Mesothelial cell of epicardium (in vitro differentiated cells): Measurements from ENCODE around the gene FBXL5. TPM values are rescaled to one million over a fixed set of nuclear protein-coding genes. Genes with fewer than 3 reads are reported as not detected.

Experiments used
- DNase-seq, 2 experiments: peaks; one replicate each; pipeline ENCODE4 v3.0.0; 2021; ENCODE audit warnings: low spot score in 2 of 2; ENCODE audit not compliant: unreplicated experiment in 2 of 2
- H3K27ac Mint-ChIP-seq: 2 replicates; pipeline ENCODE4 v1.8.0; 2021; ENCODE audit warnings: mixed read lengths
- H3K27me3 Mint-ChIP-seq: 2 replicates; pipeline ENCODE4 v1.8.0; 2021; ENCODE audit warnings: low read depth, mixed read lengths
- H3K36me3 Mint-ChIP-seq: 2 replicates; pipeline ENCODE4 v1.8.0; 2021; ENCODE audit warnings: mixed read lengths
- H3K4me1 Mint-ChIP-seq: 2 replicates; pipeline ENCODE4 v1.8.0; 2021; ENCODE audit warnings: mixed read lengths
- H3K4me3 Mint-ChIP-seq: 2 replicates; pipeline ENCODE4 v1.8.0; 2021; ENCODE audit warnings: mild to moderate bottlenecking, moderate library complexity, mixed read lengths
- H3K9me3 Mint-ChIP-seq: 2 replicates; pipeline ENCODE4 v1.8.0; 2021; ENCODE audit warnings: mixed read lengths
- CTCF ChIP-seq: fragments of 200-600 bp; sonication (generic); IDR thresholded peaks from one replicate; pipeline ENCODE4 v1.5.0; 2021; ENCODE audit warnings: antibody characterized with exemption; ENCODE audit not compliant: unreplicated experiment
- total RNA-seq: library from RNA; stranded (reverse); gene quantifications from 3 replicates; pipeline ENCODE4 v1.2.1, GENCODE V29; 2021

The FBXL5 gene
- total RNA-seq, 1 donor from 2014 or later, result 56.5 TPM

- Mint-ChIP-seq H3K4me1 (peaks cover 2% of the 10 kb centered on the region), H3K27ac (no peak overlapping the region), H3K4me3 (no peak overlapping the region), H3K36me3 (peaks cover 2% of the 10 kb centered on the region), H3K9me3 (peaks cover 4% of the 10 kb centered on the region), H3K27me3 (no peaks in the 10 kb centered on the region)
- no peak for DNase-seq
- TF ChIP-seq CTCF, result no peak
Observed at GRCh38 chr4:15665753-15666365, 10.7 kb upstream of the FBXL5 start.

- H3K27me3 Mint-ChIP-seq, result no peaks in the 10 kb centered on the region
- H3K27ac Mint-ChIP-seq, result no peak overlapping the region
Observed at GRCh38 chr4:15659768-15660570, 4.8 kb upstream of the FBXL5 start.

GRCh38 chr4:15658781-15659180, 3.6 kb upstream of the FBXL5 start:
- no peak for TF ChIP-seq CTCF
- H3K36me3 Mint-ChIP-seq, result no peaks in the 10 kb centered on the region
- no peaks in the 10 kb centered on the region for H3K9me3 Mint-ChIP-seq
- H3K4me1 Mint-ChIP-seq, result peaks cover 23% of the 10 kb centered on the region
- no peak for DNase-seq
- no peak overlapping the region for H3K4me3 Mint-ChIP-seq
- no peak overlapping the region for H3K27ac Mint-ChIP-seq
- no peaks in the 10 kb centered on the region for H3K27me3 Mint-ChIP-seq

More at GRCh38 chr4:15659768-15660570, 4.8 kb upstream of the FBXL5 start:
- TF ChIP-seq CTCF, result no peak
- H3K9me3 Mint-ChIP-seq, result no peaks in the 10 kb centered on the region
- no peak for DNase-seq
- no peaks in the 10 kb centered on the region for H3K36me3 Mint-ChIP-seq
- H3K4me1 Mint-ChIP-seq, result peaks cover 16% of the 10 kb centered on the region
- no peak overlapping the region for H3K4me3 Mint-ChIP-seq

- no peaks in the 10 kb centered on the region for H3K36me3 Mint-ChIP-seq
- no peak for TF ChIP-seq CTCF
- no peaks in the 10 kb centered on the region for H3K9me3 Mint-ChIP-seq
- DNase-seq, result no peak
- H3K27me3 Mint-ChIP-seq, result no peaks in the 10 kb centered on the region
- H3K4me3 Mint-ChIP-seq, result no peak overlapping the region
- no peak overlapping the region for H3K27ac Mint-ChIP-seq
- H3K4me1 Mint-ChIP-seq, result peaks cover 28% of the 10 kb centered on the region
Observed at GRCh38 chr4:15658136-15658770, 3.1 kb upstream of the FBXL5 start.

GRCh38 chr4:15657366-15657765, 2.2 kb upstream of the FBXL5 start:
- DNase-seq, result no peak
- H3K4me3 Mint-ChIP-seq, result no peak overlapping the region
- H3K27ac Mint-ChIP-seq, result peak overlapping the region; percentile 80
- no peaks in the 10 kb centered on the region for H3K27me3 Mint-ChIP-seq
- H3K9me3 Mint-ChIP-seq, result no peaks in the 10 kb centered on the region
- TF ChIP-seq CTCF, result no peak
- peaks cover 37% of the 10 kb centered on the region for H3K4me1 Mint-ChIP-seq
- no peaks in the 10 kb centered on the region for H3K36me3 Mint-ChIP-seq
